HPDE6-E6E7 (cell line): Measurements from ENCODE around the gene TNFAIP8L3.
"Not testable (repeated sequence)": the region's sequence is repeated elsewhere in the genome, so short reads cannot be mapped to it uniquely, and the experiment has no call there.

Experiments used
- DNase-seq: peaks from one replicate; pipeline ENCODE4 v3.0.0; 2011; ENCODE audit warnings: missing footprints; ENCODE audit errors: extremely low spot score

Gene TNFAIP8L3

GRCh38 chr15:51094606-51095569 lies at the start of gene TNFAIP8L3:
TSS of gene TNFAIP8L3 (minus strand) at chr15:51094906. CDS start at chr15:51094595, 311 bp downstream.
- no peak for DNase-seq

GRCh38 chr15:51144021-51144532 lies 49.4 kb upstream of the TNFAIP8L3 start:
- DNase-seq = peak; percentile 60

- DNase-seq = not testable (repeated sequence)
Measured at GRCh38 chr15:51140347-51140746, 45.6 kb upstream of the TNFAIP8L3 start.

GRCh38 chr15:51139091-51139490 lies 44.4 kb upstream of the TNFAIP8L3 start:
- no peak for DNase-seq

- no peak for DNase-seq
Measured at GRCh38 chr15:51137880-51138430, 43.2 kb upstream of the TNFAIP8L3 start.

GRCh38 chr15:51137024-51137423 lies 42.3 kb upstream of the TNFAIP8L3 start:
- DNase-seq = no peak

- DNase-seq = no peak
Measured at GRCh38 chr15:51135276-51135675, 40.6 kb upstream of the TNFAIP8L3 start.

GRCh38 chr15:51134416-51135199 lies 39.9 kb upstream of the TNFAIP8L3 start:
- no peak for DNase-seq

GRCh38 chr15:51133140-51133765 lies 38.5 kb upstream of the TNFAIP8L3 start:
- no peak for DNase-seq

GRCh38 chr15:51132384-51133139 lies 37.9 kb upstream of the TNFAIP8L3 start:
- DNase-seq = peak; percentile 31

- DNase-seq = no peak
Measured at GRCh38 chr15:51131596-51132290, 37.0 kb upstream of the TNFAIP8L3 start.

GRCh38 chr15:51130344-51130743 lies 35.6 kb upstream of the TNFAIP8L3 start:
- DNase-seq = no peak

GRCh38 chr15:51129535-51130188 lies 35.0 kb upstream of the TNFAIP8L3 start:
- DNase-seq = no peak

GRCh38 chr15:51128701-51129100 lies 34.0 kb upstream of the TNFAIP8L3 start:
- no peak for DNase-seq

GRCh38 chr15:51126842-51127241 lies 32.1 kb upstream of the TNFAIP8L3 start:
- no peak for DNase-seq

GRCh38 chr15:51123002-51123401 lies 28.3 kb upstream of the TNFAIP8L3 start:
- not testable (repeated sequence) for DNase-seq

GRCh38 chr15:51121631-51122225 lies 27.0 kb upstream of the TNFAIP8L3 start:
- DNase-seq = no peak

- DNase-seq = peak; percentile 84
Measured at GRCh38 chr15:51121118-51121517, 26.4 kb upstream of the TNFAIP8L3 start.

- no peak for DNase-seq
Measured at GRCh38 chr15:51119120-51119519, 24.4 kb upstream of the TNFAIP8L3 start.
